WTC11 (cell line): ENCODE measurements around the gene MAD2L1. TPM values are rescaled to one million over a fixed set of nuclear protein-coding genes. Genes with fewer than 3 reads are reported as not detected.

Experiments used
- ATAC-seq: fragments of 200-7000 bp; cut with Tn5 transposase; 2 replicates; pipeline ENCODE4 v1.10.0; 2021; ENCODE audit warnings: mild to moderate bottlenecking, moderate library complexity
- CTCF ChIA-PET: fragments of 300-600 bp; sonication (Branson Sonifier 250); formaldehyde crosslinking; loops from one replicate; lab custom pipeline; 2021; ENCODE audit warnings: antibody characterized with exemption; lab: Charles Lee
- POLR2A ChIA-PET: fragments of 350-600 bp; sonication (Branson Sonifier 250); formaldehyde crosslinking; loops from one replicate; lab custom pipeline; 2021; ENCODE audit warnings: antibody characterized with exemption; lab: Charles Lee
- DNase-seq: peaks from one replicate; pipeline ENCODE4 v3.0.0; 2021; ENCODE audit warnings: low spot score
- H3K27ac Mint-ChIP-seq: 2 replicates; pipeline ENCODE4 v1.8.0; 2021; ENCODE audit warnings: mixed read lengths
- H3K27me3 Mint-ChIP-seq: 2 replicates; pipeline ENCODE4 v1.8.0; 2021; ENCODE audit warnings: low read depth, mild to moderate bottlenecking, moderate library complexity, mixed read lengths
- H3K36me3 Mint-ChIP-seq: 2 replicates; pipeline ENCODE4 v1.8.0; 2021; ENCODE audit warnings: mixed read lengths
- H3K4me1 Mint-ChIP-seq: 2 replicates; pipeline ENCODE4 v1.8.0; 2022; ENCODE audit warnings: mixed read lengths
- H3K4me3 Mint-ChIP-seq: 2 replicates; pipeline ENCODE4 v1.8.0; 2021; ENCODE audit warnings: mild to moderate bottlenecking, moderate library complexity, mixed read lengths
- H3K9me3 Mint-ChIP-seq: 2 replicates; pipeline ENCODE4 v1.8.0; 2021; ENCODE audit warnings: mixed read lengths
- CREM ChIP-seq: sonication (generic); formaldehyde crosslinking; IDR thresholded peaks from 2 replicates; pipeline ENCODE4 v1.8.1; 2022; ENCODE audit warnings: mild to moderate bottlenecking, missing genetic modification reagents, moderate library complexity
- ELF4 ChIP-seq: sonication (generic); formaldehyde crosslinking; IDR thresholded peaks from 2 replicates; pipeline ENCODE4 v1.8.1; 2022; ENCODE audit warnings: low read depth, mild to moderate bottlenecking, moderate library complexity, missing genetic modification reagents
- GABPB1 ChIP-seq: sonication (generic); formaldehyde crosslinking; IDR thresholded peaks from 2 replicates; pipeline ENCODE4 v1.8.1; 2023; ENCODE audit warnings: mild to moderate bottlenecking, missing genetic modification reagents
- GTF2I ChIP-seq: fragments of 250-450 bp; sonication (Bioruptor Pico); conservative IDR thresholded peaks from 2 replicates; pipeline ENCODE4 v1.4.0; 2021; ENCODE audit warnings: mild to moderate bottlenecking
- IRF2 ChIP-seq: sonication (generic); formaldehyde crosslinking; IDR thresholded peaks from 2 replicates; pipeline ENCODE4 v1.8.0; 2022; ENCODE audit warnings: low read depth, missing genetic modification reagents, borderline replicate concordance
- JAZF1 ChIP-seq: fragments of 250-450 bp; sonication (Bioruptor Pico); IDR thresholded peaks from 2 replicates; pipeline ENCODE4 v1.9.0; 2021; ENCODE audit warnings: moderate library complexity, mild to moderate bottlenecking, inconsistent platforms
- MXD4 ChIP-seq: fragments of 250-450 bp; sonication (Bioruptor Pico); IDR thresholded peaks from 2 replicates; pipeline ENCODE4 v1.8.0; 2021; ENCODE audit warnings: mild to moderate bottlenecking, moderate library complexity, borderline replicate concordance
- MYBL2 ChIP-seq: sonication (generic); formaldehyde crosslinking; IDR thresholded peaks from 2 replicates; pipeline ENCODE4 v1.8.1; 2023; ENCODE audit warnings: mild to moderate bottlenecking, moderate library complexity, missing genetic modification reagents
- NR1H2 ChIP-seq: sonication (generic); formaldehyde crosslinking; IDR thresholded peaks from 2 replicates; pipeline ENCODE4 v1.9.0; 2021; ENCODE audit warnings: mild to moderate bottlenecking, moderate library complexity, missing genetic modification reagents
- OVOL2 ChIP-seq: fragments of 250-450 bp; sonication (Bioruptor Pico); IDR thresholded peaks from 2 replicates; pipeline ENCODE4 v1.9.0; 2021; ENCODE audit warnings: mild to moderate bottlenecking, borderline replicate concordance
- PRRX2 ChIP-seq: fragments of 250-450 bp; sonication (Bioruptor Pico); IDR thresholded peaks from 2 replicates; pipeline ENCODE4 v1.8.0; 2021; ENCODE audit warnings: mild to moderate bottlenecking
- RORB ChIP-seq: fragments of 250-450 bp; sonication (Bioruptor Pico); IDR thresholded peaks from 2 replicates; pipeline ENCODE4 v1.9.0; 2021; ENCODE audit warnings: mild to moderate bottlenecking
- SMAD3 ChIP-seq: sonication (generic); formaldehyde crosslinking; IDR thresholded peaks from 2 replicates; pipeline ENCODE4 v1.8.0; 2022; ENCODE audit warnings: missing genetic modification reagents, mild to moderate bottlenecking, borderline replicate concordance
- TEAD4 ChIP-seq: sonication (generic); formaldehyde crosslinking; IDR thresholded peaks from 2 replicates; pipeline ENCODE4 v1.8.0; 2022; ENCODE audit warnings: mild to moderate bottlenecking, missing genetic modification reagents
- ZNF219 ChIP-seq: sonication (generic); formaldehyde crosslinking; IDR thresholded peaks from 2 replicates; pipeline ENCODE4 v1.8.0; 2023; ENCODE audit warnings: missing genetic modification reagents, mild to moderate bottlenecking, borderline replicate concordance
- ZNF263 ChIP-seq: sonication (generic); formaldehyde crosslinking; IDR thresholded peaks from 2 replicates; pipeline ENCODE4 v1.8.1; 2022; ENCODE audit warnings: low read depth, mild to moderate bottlenecking, moderate library complexity, missing genetic modification reagents
- ZNF317 ChIP-seq: sonication (generic); formaldehyde crosslinking; IDR thresholded peaks from 2 replicates; pipeline ENCODE4 v1.8.1; 2023; ENCODE audit warnings: low read depth, mild to moderate bottlenecking, moderate library complexity, missing genetic modification reagents, borderline replicate concordance
- ZNF671 ChIP-seq: fragments of 250-450 bp; sonication (Bioruptor Pico); IDR thresholded peaks from 2 replicates; pipeline ENCODE4 v1.8.0; 2021; ENCODE audit warnings: mild to moderate bottlenecking
- total RNA-seq: library from RNA; stranded (reverse); gene quantifications from 3 replicates; pipeline ENCODE4 v1.2.3, GENCODE V29; 2021
- TF ChIP-seq, protein P1 (sequence below): fragments of 250-450 bp; sonication (Bioruptor Pico); IDR thresholded peaks from 2 replicates; pipeline ENCODE4 v1.8.0; 2021; ENCODE audit warnings: mild to moderate bottlenecking
- TF ChIP-seq, protein P2 (sequence below): sonication (generic); formaldehyde crosslinking; IDR thresholded peaks from 2 replicates; pipeline ENCODE4 v1.8.1; 2022; ENCODE audit warnings: mild to moderate bottlenecking, missing genetic modification reagents, moderate library complexity, borderline replicate concordance
- TF ChIP-seq, protein P3 (sequence below): sonication (generic); formaldehyde crosslinking; IDR thresholded peaks from 2 replicates; pipeline ENCODE4 v1.8.0; 2022; ENCODE audit warnings: mild to moderate bottlenecking, missing genetic modification reagents
- TF ChIP-seq, protein P4 (sequence below): sonication (generic); formaldehyde crosslinking; IDR thresholded peaks from 2 replicates; pipeline ENCODE4 v1.8.1; 2022; ENCODE audit warnings: mild to moderate bottlenecking, moderate library complexity, missing genetic modification reagents
- TF ChIP-seq, protein P5 (sequence below): sonication (generic); formaldehyde crosslinking; IDR thresholded peaks from 2 replicates; pipeline ENCODE4 v1.8.1; 2022; ENCODE audit warnings: low read depth, mild to moderate bottlenecking, moderate library complexity, missing genetic modification reagents, borderline replicate concordance
- TF ChIP-seq, protein P6 (sequence below): sonication (generic); formaldehyde crosslinking; IDR thresholded peaks from 2 replicates; pipeline ENCODE4 v1.8.1; 2023; ENCODE audit warnings: mild to moderate bottlenecking, missing genetic modification reagents, moderate library complexity
- TF ChIP-seq, protein P7 (sequence below): fragments of 250-450 bp; sonication (Bioruptor Pico); IDR thresholded peaks from 2 replicates; pipeline ENCODE4 v1.9.0; 2021; ENCODE audit warnings: moderate library complexity, mild to moderate bottlenecking, inconsistent platforms, borderline replicate concordance
- TF ChIP-seq, protein P8 (sequence below): sonication (generic); formaldehyde crosslinking; IDR thresholded peaks from 2 replicates; pipeline ENCODE4 v1.8.0; 2022; ENCODE audit warnings: mild to moderate bottlenecking, missing genetic modification reagents
- TF ChIP-seq, protein P9 (sequence below): fragments of 200-600 bp; IDR thresholded peaks from 2 replicates; pipeline ENCODE4 v1.8.0; 2022; ENCODE audit warnings: antibody characterized with exemption

The MAD2L1 gene
- total RNA-seq, 1 experiment from 2014 or later = 81.2 TPM

DNA sequence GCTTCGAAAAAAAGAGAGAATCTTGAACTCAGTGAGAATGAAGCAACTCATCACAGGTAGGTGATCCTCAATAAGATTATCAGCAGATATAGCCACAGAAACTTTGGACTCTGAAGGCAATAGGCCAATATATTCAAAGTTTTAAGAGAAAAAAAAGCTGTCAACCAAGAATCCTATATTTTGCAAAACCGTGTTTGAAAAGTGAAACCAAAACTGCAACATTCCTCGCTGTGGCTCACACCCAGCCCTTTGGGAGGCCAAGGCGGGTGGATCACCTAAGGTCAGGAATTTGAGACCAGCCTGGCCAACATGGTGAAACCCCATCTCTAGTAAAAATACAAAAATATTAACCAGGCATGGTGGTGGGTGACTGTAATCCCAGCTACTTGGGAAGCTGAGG lies 22.8 kb downstream of the MAD2L1 start:
- CTCF ChIA-PET = interaction anchor here (1.0 kb wide), 1 partner anchor 415 kb away, joined by 5 read pairs; the partner anchor contains the start of gene PDE5A

DNA sequence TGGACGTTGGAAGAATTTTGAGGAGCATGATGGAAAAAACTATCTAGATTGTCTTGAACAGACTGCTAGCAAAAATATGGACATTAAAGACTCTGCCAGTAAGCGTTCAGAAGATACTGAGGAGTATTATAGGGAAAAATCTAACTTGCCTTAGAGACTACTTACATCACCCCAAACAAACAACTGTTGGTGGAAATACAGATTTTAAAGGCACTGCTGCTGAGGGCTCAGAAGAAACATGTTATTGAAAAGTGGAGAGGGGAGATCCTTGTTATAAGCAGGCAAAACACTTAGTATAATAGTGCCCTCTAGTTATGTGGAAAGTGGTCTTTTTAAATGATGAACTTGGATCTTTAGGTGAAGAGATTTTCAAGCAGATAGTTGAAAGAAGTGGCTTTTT lies 29.2 kb downstream of the MAD2L1 start:
- Mint-ChIP-seq H3K9me3 (no peaks in the 10 kb centered on the region), H3K27ac (no peak overlapping the region), H3K27me3 (no peaks in the 10 kb centered on the region; the same call in none of the 2 replicates), H3K36me3 (no peaks in the 10 kb centered on the region), H3K4me3 (no peak overlapping the region), H3K4me1 (peaks cover 18% of the 10 kb centered on the region)
- DNase-seq (no peak), ATAC-seq (no peak)
- TF ChIP-seq RORB (CRISPR knock-in tag) (no peak), ELF4 (CRISPR knock-in tag) (no peak), ZNF219 (CRISPR knock-in tag) (no peak), MXD4 (no peak), PRRX2 (CRISPR knock-in tag) (no peak), ZNF671 (CRISPR knock-in tag) (no peak), NR1H2 (CRISPR knock-in tag) (no peak), MYBL2 (CRISPR knock-in tag) (no peak), ZNF263 (CRISPR knock-in tag) (no peak)
- TF ChIP-seq, protein P1, sequence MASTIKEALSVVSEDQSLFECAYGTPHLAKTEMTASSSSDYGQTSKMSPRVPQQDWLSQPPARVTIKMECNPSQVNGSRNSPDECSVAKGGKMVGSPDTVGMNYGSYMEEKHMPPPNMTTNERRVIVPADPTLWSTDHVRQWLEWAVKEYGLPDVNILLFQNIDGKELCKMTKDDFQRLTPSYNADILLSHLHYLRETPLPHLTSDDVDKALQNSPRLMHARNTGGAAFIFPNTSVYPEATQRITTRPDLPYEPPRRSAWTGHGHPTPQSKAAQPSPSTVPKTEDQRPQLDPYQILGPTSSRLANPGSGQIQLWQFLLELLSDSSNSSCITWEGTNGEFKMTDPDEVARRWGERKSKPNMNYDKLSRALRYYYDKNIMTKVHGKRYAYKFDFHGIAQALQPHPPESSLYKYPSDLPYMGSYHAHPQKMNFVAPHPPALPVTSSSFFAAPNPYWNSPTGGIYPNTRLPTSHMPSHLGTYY = no peak
- TF ChIP-seq, protein P2, sequence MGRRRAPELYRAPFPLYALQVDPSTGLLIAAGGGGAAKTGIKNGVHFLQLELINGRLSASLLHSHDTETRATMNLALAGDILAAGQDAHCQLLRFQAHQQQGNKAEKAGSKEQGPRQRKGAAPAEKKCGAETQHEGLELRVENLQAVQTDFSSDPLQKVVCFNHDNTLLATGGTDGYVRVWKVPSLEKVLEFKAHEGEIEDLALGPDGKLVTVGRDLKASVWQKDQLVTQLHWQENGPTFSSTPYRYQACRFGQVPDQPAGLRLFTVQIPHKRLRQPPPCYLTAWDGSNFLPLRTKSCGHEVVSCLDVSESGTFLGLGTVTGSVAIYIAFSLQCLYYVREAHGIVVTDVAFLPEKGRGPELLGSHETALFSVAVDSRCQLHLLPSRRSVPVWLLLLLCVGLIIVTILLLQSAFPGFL (CRISPR knock-in tag) = no peak
- TF ChIP-seq, protein P3, sequence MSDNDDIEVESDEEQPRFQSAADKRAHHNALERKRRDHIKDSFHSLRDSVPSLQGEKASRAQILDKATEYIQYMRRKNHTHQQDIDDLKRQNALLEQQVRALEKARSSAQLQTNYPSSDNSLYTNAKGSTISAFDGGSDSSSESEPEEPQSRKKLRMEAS = no peak
- TF ChIP-seq, protein P4, sequence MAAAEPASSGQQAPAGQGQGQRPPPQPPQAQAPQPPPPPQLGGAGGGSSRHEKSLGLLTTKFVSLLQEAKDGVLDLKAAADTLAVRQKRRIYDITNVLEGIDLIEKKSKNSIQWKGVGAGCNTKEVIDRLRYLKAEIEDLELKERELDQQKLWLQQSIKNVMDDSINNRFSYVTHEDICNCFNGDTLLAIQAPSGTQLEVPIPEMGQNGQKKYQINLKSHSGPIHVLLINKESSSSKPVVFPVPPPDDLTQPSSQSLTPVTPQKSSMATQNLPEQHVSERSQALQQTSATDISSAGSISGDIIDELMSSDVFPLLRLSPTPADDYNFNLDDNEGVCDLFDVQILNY (CRISPR knock-in tag) = no peak
- TF ChIP-seq, protein P5, sequence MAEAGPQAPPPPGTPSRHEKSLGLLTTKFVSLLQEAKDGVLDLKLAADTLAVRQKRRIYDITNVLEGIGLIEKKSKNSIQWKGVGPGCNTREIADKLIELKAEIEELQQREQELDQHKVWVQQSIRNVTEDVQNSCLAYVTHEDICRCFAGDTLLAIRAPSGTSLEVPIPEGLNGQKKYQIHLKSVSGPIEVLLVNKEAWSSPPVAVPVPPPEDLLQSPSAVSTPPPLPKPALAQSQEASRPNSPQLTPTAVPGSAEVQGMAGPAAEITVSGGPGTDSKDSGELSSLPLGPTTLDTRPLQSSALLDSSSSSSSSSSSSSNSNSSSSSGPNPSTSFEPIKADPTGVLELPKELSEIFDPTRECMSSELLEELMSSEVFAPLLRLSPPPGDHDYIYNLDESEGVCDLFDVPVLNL (CRISPR knock-in tag) = no peak
- TF ChIP-seq, protein P6, sequence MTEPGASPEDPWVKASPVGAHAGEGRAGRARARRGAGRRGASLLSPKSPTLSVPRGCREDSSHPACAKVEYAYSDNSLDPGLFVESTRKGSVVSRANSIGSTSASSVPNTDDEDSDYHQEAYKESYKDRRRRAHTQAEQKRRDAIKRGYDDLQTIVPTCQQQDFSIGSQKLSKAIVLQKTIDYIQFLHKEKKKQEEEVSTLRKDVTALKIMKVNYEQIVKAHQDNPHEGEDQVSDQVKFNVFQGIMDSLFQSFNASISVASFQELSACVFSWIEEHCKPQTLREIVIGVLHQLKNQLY (CRISPR knock-in tag) = no peak
- ChIA-PET CTCF (interaction anchor here (1.0 kb wide), 1 partner anchor 408 kb away, joined by 4 read pairs; the partner anchor contains the start of gene PDE5A), POLR2A (no interaction called here)

More for the DNA sequence above, 22.8 kb downstream of the MAD2L1 start:
- peaks cover 11% of the 10 kb centered on the region for H3K4me1 Mint-ChIP-seq
- no peak overlapping the region for H3K4me3 Mint-ChIP-seq
- H3K36me3 Mint-ChIP-seq = peaks cover 5% of the 10 kb centered on the region; the same call in 1 of the 2 replicates
- no peak overlapping the region for H3K27ac Mint-ChIP-seq
- H3K27me3 Mint-ChIP-seq = no peaks in the 10 kb centered on the region; the same call in 1 of the 2 replicates
- H3K9me3 Mint-ChIP-seq = peaks cover 7% of the 10 kb centered on the region
- POLR2A ChIA-PET = no interaction called here
- TF ChIP-seq ZNF219 (CRISPR knock-in tag) = no peak
- TF ChIP-seq PRRX2 (CRISPR knock-in tag) = no peak
- TF ChIP-seq JAZF1 (CRISPR knock-in tag) = no peak
- TF ChIP-seq IRF2 (CRISPR knock-in tag) = no peak
- TF ChIP-seq, protein P7, sequence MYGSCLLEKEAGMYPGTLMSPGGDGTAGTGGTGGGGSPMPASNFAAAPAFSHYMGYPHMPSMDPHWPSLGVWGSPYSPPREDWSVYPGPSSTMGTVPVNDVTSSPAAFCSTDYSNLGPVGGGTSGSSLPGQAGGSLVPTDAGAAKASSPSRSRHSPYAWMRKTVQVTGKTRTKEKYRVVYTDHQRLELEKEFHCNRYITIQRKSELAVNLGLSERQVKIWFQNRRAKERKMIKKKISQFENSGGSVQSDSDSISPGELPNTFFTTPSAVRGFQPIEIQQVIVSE = no peak
- no peak for TF ChIP-seq GTF2I (CRISPR knock-in tag)
- TF ChIP-seq SMAD3 (CRISPR knock-in tag) = no peak
- no peak for TF ChIP-seq ZNF317 (CRISPR knock-in tag)
- TF ChIP-seq, protein P8, sequence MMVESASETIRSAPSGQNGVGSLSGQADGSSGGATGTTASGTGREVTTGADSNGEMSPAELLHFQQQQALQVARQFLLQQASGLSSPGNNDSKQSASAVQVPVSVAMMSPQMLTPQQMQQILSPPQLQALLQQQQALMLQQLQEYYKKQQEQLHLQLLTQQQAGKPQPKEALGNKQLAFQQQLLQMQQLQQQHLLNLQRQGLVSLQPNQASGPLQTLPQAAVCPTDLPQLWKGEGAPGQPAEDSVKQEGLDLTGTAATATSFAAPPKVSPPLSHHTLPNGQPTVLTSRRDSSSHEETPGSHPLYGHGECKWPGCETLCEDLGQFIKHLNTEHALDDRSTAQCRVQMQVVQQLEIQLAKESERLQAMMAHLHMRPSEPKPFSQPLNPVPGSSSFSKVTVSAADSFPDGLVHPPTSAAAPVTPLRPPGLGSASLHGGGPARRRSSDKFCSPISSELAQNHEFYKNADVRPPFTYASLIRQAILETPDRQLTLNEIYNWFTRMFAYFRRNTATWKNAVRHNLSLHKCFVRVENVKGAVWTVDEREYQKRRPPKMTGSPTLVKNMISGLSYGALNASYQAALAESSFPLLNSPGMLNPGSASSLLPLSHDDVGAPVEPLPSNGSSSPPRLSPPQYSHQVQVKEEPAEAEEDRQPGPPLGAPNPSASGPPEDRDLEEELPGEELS (CRISPR knock-in tag) = no peak
- TF ChIP-seq, protein P9, sequence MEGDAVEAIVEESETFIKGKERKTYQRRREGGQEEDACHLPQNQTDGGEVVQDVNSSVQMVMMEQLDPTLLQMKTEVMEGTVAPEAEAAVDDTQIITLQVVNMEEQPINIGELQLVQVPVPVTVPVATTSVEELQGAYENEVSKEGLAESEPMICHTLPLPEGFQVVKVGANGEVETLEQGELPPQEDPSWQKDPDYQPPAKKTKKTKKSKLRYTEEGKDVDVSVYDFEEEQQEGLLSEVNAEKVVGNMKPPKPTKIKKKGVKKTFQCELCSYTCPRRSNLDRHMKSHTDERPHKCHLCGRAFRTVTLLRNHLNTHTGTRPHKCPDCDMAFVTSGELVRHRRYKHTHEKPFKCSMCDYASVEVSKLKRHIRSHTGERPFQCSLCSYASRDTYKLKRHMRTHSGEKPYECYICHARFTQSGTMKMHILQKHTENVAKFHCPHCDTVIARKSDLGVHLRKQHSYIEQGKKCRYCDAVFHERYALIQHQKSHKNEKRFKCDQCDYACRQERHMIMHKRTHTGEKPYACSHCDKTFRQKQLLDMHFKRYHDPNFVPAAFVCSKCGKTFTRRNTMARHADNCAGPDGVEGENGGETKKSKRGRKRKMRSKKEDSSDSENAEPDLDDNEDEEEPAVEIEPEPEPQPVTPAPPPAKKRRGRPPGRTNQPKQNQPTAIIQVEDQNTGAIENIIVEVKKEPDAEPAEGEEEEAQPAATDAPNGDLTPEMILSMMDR = no peak
- TF ChIP-seq CREM (CRISPR knock-in tag) = no peak
- no peak for TF ChIP-seq GABPB1 (CRISPR knock-in tag)
- no peak for TF ChIP-seq OVOL2
- TF ChIP-seq TEAD4 (CRISPR knock-in tag) = no peak
- no peak for ATAC-seq
- DNase-seq = no peak
